Measurements from ENCODE around the gene KCTD13. TPM values are rescaled to one million over a fixed set of nuclear protein-coding genes. Genes with fewer than 3 reads are reported as not detected.
"Not testable (repeated sequence)": the region's sequence is repeated elsewhere in the genome, so short reads cannot be mapped to it uniquely, and the experiment has no call there.

The KCTD13 gene
- total RNA-seq, 1 donor from 2014 or later = 3.9 TPM

GRCh38 chr16:29907973-29908372 lies 18.1 kb downstream of the KCTD13 start:
- DNase-seq (ENCODE audit: low read depth in 2 of 2) = no peak

- DNase-seq (ENCODE audit: low read depth in 2 of 2) = no peak
Measured at GRCh38 chr16:29906520-29907244, 19.3 kb downstream of the KCTD13 start.

- no peak for DNase-seq (ENCODE audit: low read depth in 2 of 2)
Measured at GRCh38 chr16:29905668-29906067, 20.4 kb downstream of the KCTD13 start.

GRCh38 chr16:29904947-29905346 lies 21.1 kb downstream of the KCTD13 start:
- DNase-seq (ENCODE audit: low read depth in 2 of 2) = no peak

- no peak for DNase-seq (ENCODE audit: low read depth in 2 of 2)
Measured at GRCh38 chr16:29903590-29903989, 22.4 kb downstream of the KCTD13 start.

- DNase-seq (ENCODE audit: low read depth in 2 of 2) = no peak
Measured at GRCh38 chr16:29901607-29901945, 24.4 kb downstream of the KCTD13 start.

GRCh38 chr16:29900888-29901606 lies 25.0 kb downstream of the KCTD13 start:
- no peak for DNase-seq (ENCODE audit: low read depth in 2 of 2)

- DNase-seq (ENCODE audit: low read depth in 2 of 2) = peak in 1 of 2 donors; percentile 50
Measured at GRCh38 chr16:29900102-29900887, 25.7 kb downstream of the KCTD13 start, which contains the start of gene ASPHD1. Gene ASPHD1, plus strand, starts transcription at chr16:29900488. Its CDS starts 484 bp downstream, at chr16:29900972.

GRCh38 chr16:29899516-29900101 lies 26.4 kb downstream of the KCTD13 start, which contains the start of gene SEZ6L2:
Gene SEZ6L2, minus strand, starts transcription at chr16:29899550. Its CDS starts 531 bp downstream, at chr16:29899019.
- peak; percentile 65 to 80 for DNase-seq (ENCODE audit: low read depth in 2 of 2)

- DNase-seq (ENCODE audit: low read depth in 2 of 2) = peak in 1 of 2 donors; percentile 13
Measured at GRCh38 chr16:29898804-29899515, 27.1 kb downstream of the KCTD13 start.

- DNase-seq (ENCODE audit: low read depth in 2 of 2) = no peak
Measured at GRCh38 chr16:29898135-29898803, 27.8 kb downstream of the KCTD13 start.

GRCh38 chr16:29897333-29897732 lies 28.7 kb downstream of the KCTD13 start:
- DNase-seq (ENCODE audit: low read depth in 2 of 2) = no peak

GRCh38 chr16:29896841-29897240 lies 29.2 kb downstream of the KCTD13 start:
- no peak for DNase-seq (ENCODE audit: low read depth in 2 of 2)

GRCh38 chr16:29894352-29894751 lies 31.7 kb downstream of the KCTD13 start:
- DNase-seq (ENCODE audit: low read depth in 2 of 2) = no peak

GRCh38 chr16:29893553-29893952 lies 32.5 kb downstream of the KCTD13 start:
- DNase-seq (ENCODE audit: low read depth in 2 of 2) = no peak

- no peak for DNase-seq (ENCODE audit: low read depth in 2 of 2)
Measured at GRCh38 chr16:29892458-29892813, 33.6 kb downstream of the KCTD13 start.

GRCh38 chr16:29891525-29892457 lies 34.2 kb downstream of the KCTD13 start:
- DNase-seq (ENCODE audit: low read depth in 2 of 2) = no peak

GRCh38 chr16:29889372-29889771 lies 36.7 kb downstream of the KCTD13 start:
- not testable (repeated sequence) for DNase-seq (ENCODE audit: low read depth in 2 of 2)

GRCh38 chr16:29883987-29884386 lies 42.0 kb downstream of the KCTD13 start:
- DNase-seq (ENCODE audit: low read depth in 2 of 2) = no peak

Data from dermis microvascular lymphatic vessel endothelial cell (primary cell).